GM12874 (cell line): ENCODE data around the gene RSPO1.

Experiments
- TF ChIP-seq, protein P1 (sequence below): IDR thresholded peaks from 2 replicates; pipeline ENCODE4 v1.5.1; 2011; ENCODE audit warnings: low read depth, mild to moderate bottlenecking, control low read depth, low read length, moderate library complexity; ENCODE audit not compliant: insufficient read depth

Gene RSPO1

DNA sequence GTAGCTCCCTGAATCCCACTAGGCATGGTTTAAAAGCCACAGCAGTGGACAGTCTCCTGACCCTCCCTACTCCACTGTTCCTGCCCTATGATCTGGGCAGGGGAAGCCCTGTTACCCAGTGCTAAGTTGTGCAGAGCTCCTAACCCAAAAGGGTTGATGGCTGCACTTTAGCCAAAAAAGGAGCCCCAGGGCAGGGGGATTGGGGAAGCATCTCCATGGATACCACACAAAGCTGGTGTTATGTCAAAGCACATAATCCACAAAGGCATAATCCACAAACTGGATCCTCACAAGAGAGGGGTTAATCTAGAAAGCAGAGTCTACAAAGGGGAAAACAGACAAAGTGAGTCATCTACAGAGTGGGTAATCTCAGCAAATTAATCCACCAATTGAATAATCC, 5.7 kb downstream of the RSPO1 start:
- TF ChIP-seq, protein P1, sequence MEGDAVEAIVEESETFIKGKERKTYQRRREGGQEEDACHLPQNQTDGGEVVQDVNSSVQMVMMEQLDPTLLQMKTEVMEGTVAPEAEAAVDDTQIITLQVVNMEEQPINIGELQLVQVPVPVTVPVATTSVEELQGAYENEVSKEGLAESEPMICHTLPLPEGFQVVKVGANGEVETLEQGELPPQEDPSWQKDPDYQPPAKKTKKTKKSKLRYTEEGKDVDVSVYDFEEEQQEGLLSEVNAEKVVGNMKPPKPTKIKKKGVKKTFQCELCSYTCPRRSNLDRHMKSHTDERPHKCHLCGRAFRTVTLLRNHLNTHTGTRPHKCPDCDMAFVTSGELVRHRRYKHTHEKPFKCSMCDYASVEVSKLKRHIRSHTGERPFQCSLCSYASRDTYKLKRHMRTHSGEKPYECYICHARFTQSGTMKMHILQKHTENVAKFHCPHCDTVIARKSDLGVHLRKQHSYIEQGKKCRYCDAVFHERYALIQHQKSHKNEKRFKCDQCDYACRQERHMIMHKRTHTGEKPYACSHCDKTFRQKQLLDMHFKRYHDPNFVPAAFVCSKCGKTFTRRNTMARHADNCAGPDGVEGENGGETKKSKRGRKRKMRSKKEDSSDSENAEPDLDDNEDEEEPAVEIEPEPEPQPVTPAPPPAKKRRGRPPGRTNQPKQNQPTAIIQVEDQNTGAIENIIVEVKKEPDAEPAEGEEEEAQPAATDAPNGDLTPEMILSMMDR, result no peak

GRCh38 chr1:37628026-37628556, 6.6 kb downstream of the RSPO1 start:
- TF ChIP-seq, protein P1, result no peak

DNA sequence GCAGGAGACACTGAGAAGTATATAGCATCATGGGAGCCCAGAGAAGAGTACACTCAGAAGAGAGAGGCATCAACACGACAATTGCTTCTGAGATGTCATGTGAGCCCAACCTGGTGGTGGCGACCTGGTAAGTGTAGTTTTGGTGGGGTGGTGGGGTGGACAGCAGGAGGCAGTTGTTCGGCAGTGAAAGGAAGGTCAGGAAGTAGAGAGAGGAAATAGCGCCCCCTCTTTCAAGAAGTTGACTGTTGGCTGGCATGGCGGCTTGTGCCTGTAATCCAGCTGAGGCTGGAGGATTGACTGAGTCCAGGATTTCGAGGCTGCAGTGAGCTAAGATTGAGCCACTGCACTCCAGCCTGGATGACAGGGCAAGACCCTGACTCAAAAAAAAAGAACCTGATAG, 12.6 kb downstream of the RSPO1 start:
- TF ChIP-seq, protein P1, result no peak

GRCh38 chr1:37621326-37621870, 13.3 kb downstream of the RSPO1 start:
- TF ChIP-seq, protein P1, result no peak

- TF ChIP-seq, protein P1, result no peak
Observed at GRCh38 chr1:37620707-37621106, 14.0 kb downstream of the RSPO1 start.

- TF ChIP-seq, protein P1, result no peak
Observed at GRCh38 chr1:37616330-37616729, 18.4 kb downstream of the RSPO1 start.

GRCh38 chr1:37614105-37614504, 20.6 kb downstream of the RSPO1 start:
- TF ChIP-seq, protein P1, result no peak
